Neural cell (in vitro differentiated cells): ENCODE results near the gene GPC5. TPM values are rescaled to one million over a fixed set of nuclear protein-coding genes. Genes with fewer than 3 reads are reported as not detected.

Experiments
- H2AFZ ChIP-seq: fragments of 200-600, 300-800 bp; sonication (generic), shearing (Covaris generic); 2 replicates; pipeline ENCODE4 v1.6.0; 2014; ENCODE audit warnings: low read depth, mild to moderate bottlenecking, antibody characterized with exemption, low read length, moderate library complexity
- H3F3A ChIP-seq: fragments of 200-600 bp; shearing (Covaris generic); 2 replicates; pipeline ENCODE4 v1.6.1; 2016; ENCODE audit warnings: mild to moderate bottlenecking, moderate library complexity, mixed read lengths, antibody characterized with exemption, low read length; ENCODE audit not compliant: insufficient read depth, poor library complexity, severe bottlenecking
- H3K27ac ChIP-seq: fragments of 200-600, 300-800 bp; sonication (generic), shearing (Covaris generic); 2 replicates; pipeline ENCODE4 v1.5.1; 2014; ENCODE audit warnings: mild to moderate bottlenecking, low read length, moderate library complexity
- H3K27me3 ChIP-seq: fragments of 300-800, 200-600 bp; sonication (generic), shearing (Covaris generic); 2 replicates; pipeline ENCODE4 v1.6.0; 2014; ENCODE audit warnings: mild to moderate bottlenecking, low read depth, low read length, moderate library complexity; ENCODE audit not compliant: insufficient read depth
- H3K36me3 ChIP-seq: fragments of 300-800, 200-600 bp; sonication (generic), shearing (Covaris generic); 2 replicates; pipeline ENCODE4 v1.5.1; 2014; ENCODE audit warnings: mild to moderate bottlenecking, antibody characterized with exemption, low read length, moderate library complexity; ENCODE audit not compliant: insufficient read depth
- H3K4me2 ChIP-seq: fragments of 300-800, 200-600 bp; sonication (generic), shearing (Covaris generic); 2 replicates; pipeline ENCODE4 v1.6.0; 2014; ENCODE audit warnings: mild to moderate bottlenecking, low read length
- H3K4me3 ChIP-seq: fragments of 300-800, 200-600 bp; sonication (generic), shearing (Covaris generic); 2 replicates; pipeline ENCODE4 v1.5.1; 2014; ENCODE audit warnings: mild to moderate bottlenecking, low read length, moderate library complexity
- H3K79me2 ChIP-seq: fragments of 200-600 bp; shearing (Covaris generic); replicated peaks from 2 replicates; pipeline ENCODE4 v1.6.0; 2014; ENCODE audit warnings: mild to moderate bottlenecking, low read length, moderate library complexity; ENCODE audit not compliant: insufficient read depth
- H3K9ac ChIP-seq: fragments of 300-800, 200-600 bp; sonication (generic), shearing (Covaris generic); 2 replicates; pipeline ENCODE4 v1.6.1; 2016; ENCODE audit warnings: mild to moderate bottlenecking, low read length, mixed read lengths
- H3K9me2 ChIP-seq: fragments of 200-600 bp; shearing (Covaris generic); 2 replicates; pipeline ENCODE4 v1.6.1; 2016; ENCODE audit warnings: mild to moderate bottlenecking, low read length, mixed read lengths; ENCODE audit not compliant: insufficient read depth
- H3K9me3 ChIP-seq: fragments of 200-600, 300-800 bp; sonication (generic), shearing (Covaris generic); 2 replicates; pipeline ENCODE4 v1.6.1; 2016; ENCODE audit warnings: mild to moderate bottlenecking, mixed run types, low read length, moderate library complexity, mixed read lengths
- H4K20me1 ChIP-seq: fragments of 200-600 bp; shearing (Covaris generic); 2 replicates; pipeline ENCODE4 v1.6.1; 2016; ENCODE audit warnings: mild to moderate bottlenecking, mixed run types; ENCODE audit not compliant: insufficient read depth
- EP300 ChIP-seq: fragments of 450-650 bp; conservative IDR thresholded peaks from 2 replicates; pipeline ENCODE4 v1.6.1; 2014; ENCODE audit warnings: antibody characterized with exemption, mild to moderate bottlenecking, moderate library complexity; ENCODE audit not compliant: poor library complexity, severe bottlenecking
- EZH2 ChIP-seq: fragments of 200-600, 300-800 bp; shearing (Covaris generic), sonication (generic); IDR thresholded peaks from 2 replicates; pipeline ENCODE4 v1.6.1; 2014; ENCODE audit warnings: antibody characterized with exemption, low read length, borderline replicate concordance, mild to moderate bottlenecking; ENCODE audit not compliant: insufficient read depth, poor library complexity, severe bottlenecking
- MXI1 ChIP-seq: fragments of 450-650 bp; conservative IDR thresholded peaks from 2 replicates; pipeline ENCODE4 v1.6.1; 2014; ENCODE audit warnings: antibody characterized with exemption, mild to moderate bottlenecking; ENCODE audit not compliant: poor library complexity, severe bottlenecking
- POLR2AphosphoS5 ChIP-seq: IDR thresholded peaks from 2 replicates; pipeline ENCODE4 v1.6.1; 2012
- RAD21 ChIP-seq: fragments of 450-650 bp; conservative IDR thresholded peaks from 2 replicates; pipeline ENCODE4 v1.6.1; 2014; ENCODE audit warnings: antibody characterized with exemption, mild to moderate bottlenecking, moderate library complexity
- SMC3 ChIP-seq: fragments of 450-650 bp; conservative IDR thresholded peaks from 2 replicates; pipeline ENCODE4 v1.6.1; 2014; ENCODE audit warnings: antibody characterized with exemption, mild to moderate bottlenecking, moderate library complexity; ENCODE audit not compliant: poor library complexity
- TAF1 ChIP-seq: IDR thresholded peaks from 2 replicates; pipeline ENCODE4 v1.6.1; 2012; ENCODE audit warnings: low read depth
- polyA plus RNA-seq: library from polyadenylated mRNA; depleted of rRNA; stranded (reverse); fragments of >200 nt; gene quantifications from 2 replicates; pipeline ENCODE4 v1.2.3, GENCODE V29; 2014
- TF ChIP-seq, protein P1 (sequence below): fragments of 450-650 bp; IDR thresholded peaks from 2 replicates; pipeline ENCODE4 v1.5.1; 2014; ENCODE audit warnings: antibody characterized with exemption, mild to moderate bottlenecking, moderate library complexity; ENCODE audit not compliant: poor library complexity, severe bottlenecking
- TF ChIP-seq, protein P2 (sequence below): IDR thresholded peaks from 2 replicates; pipeline ENCODE4 v1.6.1; 2012; ENCODE audit warnings: borderline replicate concordance

Gene GPC5
- polyA plus RNA-seq, 1 donor from 2014 or later = 5.0 TPM

DNA sequence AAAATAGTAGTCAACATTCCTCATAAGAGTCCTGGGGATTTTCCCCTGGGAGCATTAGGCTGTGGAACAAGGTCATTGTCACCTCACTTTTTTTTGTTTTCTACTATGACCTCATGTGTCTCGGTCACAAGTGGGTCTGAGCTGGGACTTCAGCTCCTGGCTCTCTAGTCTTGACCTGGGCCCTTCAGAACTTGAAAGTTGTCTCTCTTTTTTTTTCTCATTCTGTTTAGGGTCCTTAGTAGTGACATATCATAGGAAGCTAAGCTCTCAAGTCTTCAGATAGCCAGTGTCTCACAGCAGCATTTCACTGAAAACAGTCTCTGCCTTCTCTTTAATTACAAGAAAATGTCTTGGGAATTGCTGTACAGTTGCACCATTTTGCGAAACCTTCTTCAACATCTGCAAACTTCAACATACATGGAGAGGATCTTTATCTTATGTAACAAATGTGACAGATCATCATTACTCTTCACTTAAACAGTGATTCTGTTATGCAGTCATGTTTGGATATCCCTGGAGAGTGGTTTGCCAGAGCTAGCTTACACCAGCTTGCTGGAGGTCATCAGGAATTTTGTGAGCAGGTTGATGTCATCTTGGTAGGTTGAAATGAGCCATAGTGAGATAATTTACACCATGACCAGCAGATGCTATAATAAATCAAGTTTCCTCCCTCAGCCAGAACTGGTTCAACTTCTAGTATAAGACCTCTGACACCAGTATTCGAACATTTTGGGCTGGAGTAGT is 131.5 kb downstream of the GPC5 start:
- H4K20me1 ChIP-seq = no peaks in the 10 kb centered on the region
- H3K4me3 ChIP-seq = no peak overlapping the region
- no peaks in the 10 kb centered on the region for H3K79me2 ChIP-seq
- H3K9me2 ChIP-seq = no peaks in the 10 kb centered on the region
- no peaks in the 10 kb centered on the region for H3K27me3 ChIP-seq
- H3K9me3 ChIP-seq = no peaks in the 10 kb centered on the region
- H3K36me3 ChIP-seq = no peaks in the 10 kb centered on the region
- no peaks in the 10 kb centered on the region for H3F3A ChIP-seq
- H3K27ac ChIP-seq = no peak overlapping the region
- H3K4me2 ChIP-seq = no peak overlapping the region
- no peak overlapping the region for H3K9ac ChIP-seq
- H2AFZ ChIP-seq = no peak overlapping the region
- TF ChIP-seq, protein P1, sequence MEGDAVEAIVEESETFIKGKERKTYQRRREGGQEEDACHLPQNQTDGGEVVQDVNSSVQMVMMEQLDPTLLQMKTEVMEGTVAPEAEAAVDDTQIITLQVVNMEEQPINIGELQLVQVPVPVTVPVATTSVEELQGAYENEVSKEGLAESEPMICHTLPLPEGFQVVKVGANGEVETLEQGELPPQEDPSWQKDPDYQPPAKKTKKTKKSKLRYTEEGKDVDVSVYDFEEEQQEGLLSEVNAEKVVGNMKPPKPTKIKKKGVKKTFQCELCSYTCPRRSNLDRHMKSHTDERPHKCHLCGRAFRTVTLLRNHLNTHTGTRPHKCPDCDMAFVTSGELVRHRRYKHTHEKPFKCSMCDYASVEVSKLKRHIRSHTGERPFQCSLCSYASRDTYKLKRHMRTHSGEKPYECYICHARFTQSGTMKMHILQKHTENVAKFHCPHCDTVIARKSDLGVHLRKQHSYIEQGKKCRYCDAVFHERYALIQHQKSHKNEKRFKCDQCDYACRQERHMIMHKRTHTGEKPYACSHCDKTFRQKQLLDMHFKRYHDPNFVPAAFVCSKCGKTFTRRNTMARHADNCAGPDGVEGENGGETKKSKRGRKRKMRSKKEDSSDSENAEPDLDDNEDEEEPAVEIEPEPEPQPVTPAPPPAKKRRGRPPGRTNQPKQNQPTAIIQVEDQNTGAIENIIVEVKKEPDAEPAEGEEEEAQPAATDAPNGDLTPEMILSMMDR = no peak
- TF ChIP-seq EZH2 = no peak
- TF ChIP-seq EP300 = no peak
- no peak for TF ChIP-seq SMC3
- TF ChIP-seq, protein P2, sequence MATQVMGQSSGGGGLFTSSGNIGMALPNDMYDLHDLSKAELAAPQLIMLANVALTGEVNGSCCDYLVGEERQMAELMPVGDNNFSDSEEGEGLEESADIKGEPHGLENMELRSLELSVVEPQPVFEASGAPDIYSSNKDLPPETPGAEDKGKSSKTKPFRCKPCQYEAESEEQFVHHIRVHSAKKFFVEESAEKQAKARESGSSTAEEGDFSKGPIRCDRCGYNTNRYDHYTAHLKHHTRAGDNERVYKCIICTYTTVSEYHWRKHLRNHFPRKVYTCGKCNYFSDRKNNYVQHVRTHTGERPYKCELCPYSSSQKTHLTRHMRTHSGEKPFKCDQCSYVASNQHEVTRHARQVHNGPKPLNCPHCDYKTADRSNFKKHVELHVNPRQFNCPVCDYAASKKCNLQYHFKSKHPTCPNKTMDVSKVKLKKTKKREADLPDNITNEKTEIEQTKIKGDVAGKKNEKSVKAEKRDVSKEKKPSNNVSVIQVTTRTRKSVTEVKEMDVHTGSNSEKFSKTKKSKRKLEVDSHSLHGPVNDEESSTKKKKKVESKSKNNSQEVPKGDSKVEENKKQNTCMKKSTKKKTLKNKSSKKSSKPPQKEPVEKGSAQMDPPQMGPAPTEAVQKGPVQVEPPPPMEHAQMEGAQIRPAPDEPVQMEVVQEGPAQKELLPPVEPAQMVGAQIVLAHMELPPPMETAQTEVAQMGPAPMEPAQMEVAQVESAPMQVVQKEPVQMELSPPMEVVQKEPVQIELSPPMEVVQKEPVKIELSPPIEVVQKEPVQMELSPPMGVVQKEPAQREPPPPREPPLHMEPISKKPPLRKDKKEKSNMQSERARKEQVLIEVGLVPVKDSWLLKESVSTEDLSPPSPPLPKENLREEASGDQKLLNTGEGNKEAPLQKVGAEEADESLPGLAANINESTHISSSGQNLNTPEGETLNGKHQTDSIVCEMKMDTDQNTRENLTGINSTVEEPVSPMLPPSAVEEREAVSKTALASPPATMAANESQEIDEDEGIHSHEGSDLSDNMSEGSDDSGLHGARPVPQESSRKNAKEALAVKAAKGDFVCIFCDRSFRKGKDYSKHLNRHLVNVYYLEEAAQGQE = no peak
- TF ChIP-seq POLR2AphosphoS5 = no peak
- no peak for TF ChIP-seq RAD21
- no peak for TF ChIP-seq MXI1
- TF ChIP-seq TAF1 = no peak

DNA sequence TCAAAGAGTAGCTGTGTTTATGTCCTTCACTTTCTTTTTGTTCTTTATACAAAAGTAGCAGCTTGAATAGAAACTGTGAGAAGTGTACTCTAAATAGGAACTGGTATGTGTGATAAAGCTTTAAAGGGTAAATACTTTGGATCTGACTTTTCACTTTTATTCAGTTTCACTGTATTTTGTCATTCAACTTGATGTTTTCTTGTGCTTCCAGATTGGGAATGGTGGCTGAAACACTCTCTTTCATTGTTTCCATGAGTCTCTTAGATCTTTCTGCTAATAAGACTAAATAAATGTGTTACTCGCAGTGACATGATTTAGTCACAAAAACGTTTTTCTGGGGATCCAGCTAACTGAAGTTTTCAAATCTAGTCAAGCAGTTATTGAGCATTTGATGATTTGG is 133.2 kb downstream of the GPC5 start:
- H3K27ac ChIP-seq = no peak overlapping the region
- H3F3A ChIP-seq = no peaks in the 10 kb centered on the region
- no peak overlapping the region for H3K4me3 ChIP-seq
- no peaks in the 10 kb centered on the region for H3K36me3 ChIP-seq
- H3K4me2 ChIP-seq = no peak overlapping the region
- no peak overlapping the region for H2AFZ ChIP-seq
- H3K79me2 ChIP-seq = no peaks in the 10 kb centered on the region
- no peaks in the 10 kb centered on the region for H3K9me3 ChIP-seq
- no peak for TF ChIP-seq POLR2AphosphoS5
- TF ChIP-seq, protein P1 = no peak
- no peak for TF ChIP-seq MXI1
- no peak for TF ChIP-seq TAF1
- TF ChIP-seq EP300 = no peak
- no peak overlapping the region for H3K9ac ChIP-seq
- no peaks in the 10 kb centered on the region for H3K9me2 ChIP-seq
- no peaks in the 10 kb centered on the region for H3K27me3 ChIP-seq
- no peaks in the 10 kb centered on the region for H4K20me1 ChIP-seq
